G401.6 (cell line): ENCODE measurements around the gene SKI.
"Not testable (repeated sequence)": the region's sequence is repeated elsewhere in the genome, so short reads cannot be mapped to it uniquely, and the experiment has no call there.

ENCODE experiments used
- FAIRE-seq: peaks from 2 replicates; lab custom pipeline; 2012; peaks lifted over from hg19 to GRCh38; lab: Jason Lieb, UNC

The SKI gene

GRCh38 chr1:2247045-2247394 lies 18.9 kb downstream of the SKI start:
- not testable (repeated sequence) for FAIRE-seq

GRCh38 chr1:2247760-2248126 lies 19.6 kb downstream of the SKI start:
- no peak for FAIRE-seq

- FAIRE-seq = no peak
Observed at GRCh38 chr1:2248127-2248826, 20.2 kb downstream of the SKI start.

- no peak for FAIRE-seq
Observed at GRCh38 chr1:2248854-2249558, 20.9 kb downstream of the SKI start.

GRCh38 chr1:2249559-2249906 lies 21.4 kb downstream of the SKI start:
- FAIRE-seq = no peak

GRCh38 chr1:2250721-2251281 lies 22.7 kb downstream of the SKI start:
- no peak for FAIRE-seq

- FAIRE-seq = no peak
Observed at GRCh38 chr1:2251363-2251762, 23.2 kb downstream of the SKI start.

GRCh38 chr1:2251786-2252185 lies 23.7 kb downstream of the SKI start:
- FAIRE-seq = no peak

GRCh38 chr1:2252423-2252822 lies 24.3 kb downstream of the SKI start:
- no peak for FAIRE-seq

GRCh38 chr1:2253036-2253796 lies 25.1 kb downstream of the SKI start:
- FAIRE-seq = no peak

GRCh38 chr1:2253797-2254480 lies 25.8 kb downstream of the SKI start:
- FAIRE-seq = no peak

GRCh38 chr1:2255047-2255419 lies 26.9 kb downstream of the SKI start:
- no peak for FAIRE-seq

GRCh38 chr1:2255420-2256369 lies 27.6 kb downstream of the SKI start:
- no peak for FAIRE-seq

- FAIRE-seq = no peak
Observed at GRCh38 chr1:2256435-2257244, 28.5 kb downstream of the SKI start.

- no peak for FAIRE-seq
Observed at GRCh38 chr1:2257245-2257627, 29.1 kb downstream of the SKI start.

GRCh38 chr1:2258122-2258681 lies 30.1 kb downstream of the SKI start:
- FAIRE-seq = no peak

GRCh38 chr1:2258996-2259395 lies 30.9 kb downstream of the SKI start:
- no peak for FAIRE-seq

GRCh38 chr1:2259668-2260402 lies 31.7 kb downstream of the SKI start:
- no peak for FAIRE-seq

GRCh38 chr1:2260470-2260869 lies 32.4 kb downstream of the SKI start:
- not testable (repeated sequence) for FAIRE-seq

- FAIRE-seq = no peak
Observed at GRCh38 chr1:2260917-2261316, 32.8 kb downstream of the SKI start.
